Measurements from ENCODE around the gene MGAM2. TPM values are rescaled to one million over a fixed set of nuclear protein-coding genes. Genes with fewer than 3 reads are reported as not detected.

The MGAM2 gene
- total RNA-seq, 1 donor: not detected

- DNase-seq (ENCODE audit: low read depth): no peak
- H3K4me3 ChIP-seq (ENCODE audit: low read depth, low read length): no peak overlapping the region
- no peak for TF ChIP-seq CTCF (IDR thresholded peaks at IDR 0.05; ENCODE audit: insufficient read depth, low read length)
These were observed 84.7 kb downstream of the MGAM2 start for GRCh38 chr7:142196066-142196840.

- TF ChIP-seq CTCF (IDR thresholded peaks at IDR 0.05; ENCODE audit: insufficient read depth, low read length): no peak
- no peak overlapping the region for H3K4me3 ChIP-seq (ENCODE audit: low read depth, low read length)
- DNase-seq (ENCODE audit: low read depth): no peak
These were observed 88.7 kb downstream of the MGAM2 start for GRCh38 chr7:142200206-142200605.

- TF ChIP-seq CTCF (IDR thresholded peaks at IDR 0.05; ENCODE audit: insufficient read depth, low read length): no peak
- DNase-seq (ENCODE audit: low read depth): no peak
- H3K4me3 ChIP-seq (ENCODE audit: low read depth, low read length): no peak overlapping the region
These were observed 117.1 kb downstream of the MGAM2 start for GRCh38 chr7:142228537-142229104.

GRCh38 chr7:142231716-142232115 lies 120.2 kb downstream of the MGAM2 start:
- no peak for TF ChIP-seq CTCF (IDR thresholded peaks at IDR 0.05; ENCODE audit: insufficient read depth, low read length)
- H3K4me3 ChIP-seq (ENCODE audit: low read depth, low read length): no peak overlapping the region
- no peak for DNase-seq (ENCODE audit: low read depth)

- no peak for DNase-seq (ENCODE audit: low read depth)
- no peak overlapping the region for H3K4me3 ChIP-seq (ENCODE audit: low read depth, low read length)
- TF ChIP-seq CTCF (IDR thresholded peaks at IDR 0.05; ENCODE audit: insufficient read depth, low read length): no peak
These were observed 129.0 kb downstream of the MGAM2 start for GRCh38 chr7:142240546-142240945.

- no peak for TF ChIP-seq CTCF (IDR thresholded peaks at IDR 0.05; ENCODE audit: insufficient read depth, low read length)
- no peak for DNase-seq (ENCODE audit: low read depth)
- H3K4me3 ChIP-seq (ENCODE audit: low read depth, low read length): no peak overlapping the region
These were observed 132.3 kb downstream of the MGAM2 start for GRCh38 chr7:142243823-142244222.

All from fibroblast of the aortic adventitia (primary cell).